GM23338 (cell line): ENCODE results near the gene BTBD19.

Experiments used
- CREB1 ChIP-seq: fragments of 250-450 bp; sonication (Bioruptor Pico); IDR thresholded peaks from 2 replicates; pipeline ENCODE4 v1.5.0; 2020; ENCODE audit warnings: low read depth, mild to moderate bottlenecking, moderate library complexity
- CTCF ChIP-seq, 2 experiments: fragments of 200-600 bp in 1 of 2; sonication (generic) in 1 of 2; conservative IDR thresholded peaks; 2 replicates each; pipeline versions ENCODE4 v1.5.1 to v1.6.1; 2016 to 2017; ENCODE audit warnings: antibody characterized with exemption in 2 of 2, low read depth in 2 of 2, mild to moderate bottlenecking in 2 of 2, moderate library complexity in 1 of 2
- EZH2 ChIP-seq: fragments of 200-600 bp; sonication (generic); IDR thresholded peaks from one replicate; pipeline ENCODE4 v1.8.0; 2017; ENCODE audit warnings: antibody characterized with exemption, mild to moderate bottlenecking, low read depth; ENCODE audit not compliant: unreplicated experiment
- EZH2phosphoT487 ChIP-seq: fragments of 200-600 bp; sonication (generic); IDR thresholded peaks from one replicate; pipeline ENCODE4 v1.8.1; 2018; ENCODE audit warnings: antibody characterized with exemption; ENCODE audit not compliant: unreplicated experiment
- JUNB ChIP-seq: IDR thresholded peaks from one replicate; pipeline ENCODE4 v1.6.1; 2016; ENCODE audit warnings: antibody characterized with exemption; ENCODE audit not compliant: unreplicated experiment
- NANOG ChIP-seq: IDR thresholded peaks from 2 replicates; pipeline ENCODE4 v1.6.1; 2016; ENCODE audit warnings: antibody characterized with exemption, borderline replicate concordance
- POLR2AphosphoS5 ChIP-seq: IDR thresholded peaks from 2 replicates; pipeline ENCODE4 v1.6.1; 2016; ENCODE audit warnings: antibody characterized with exemption, low read depth
- STAT1 ChIP-seq: IDR thresholded peaks from one replicate; pipeline ENCODE4 v1.6.1; 2016; ENCODE audit warnings: antibody characterized with exemption; ENCODE audit not compliant: unreplicated experiment
- ZNF114 ChIP-seq: fragments of 250-450 bp; sonication (Bioruptor Pico); IDR thresholded peaks from 2 replicates; pipeline ENCODE4 v1.5.0; 2020; ENCODE audit warnings: mild to moderate bottlenecking, moderate library complexity
- ZNF331 ChIP-seq: fragments of 250-450 bp; sonication (Bioruptor Pico); IDR thresholded peaks from 2 replicates; pipeline ENCODE4 v1.5.0; 2020; ENCODE audit warnings: low read depth, mild to moderate bottlenecking, moderate library complexity
- ZNF462 ChIP-seq: fragments of 250-450 bp; sonication (Bioruptor Pico); IDR thresholded peaks from 2 replicates; pipeline ENCODE4 v1.5.0; 2020; ENCODE audit warnings: mild to moderate bottlenecking, moderate library complexity
- TF ChIP-seq, protein P1 (sequence below): IDR thresholded peaks from one replicate; pipeline ENCODE4 v1.6.1; 2018; ENCODE audit warnings: antibody characterized with exemption; ENCODE audit not compliant: unreplicated experiment
- TF ChIP-seq, protein P2 (sequence below): IDR thresholded peaks from 2 replicates; pipeline ENCODE4 v1.6.1; 2016; ENCODE audit warnings: antibody characterized with exemption

- TF ChIP-seq EZH2 (no peak), CTCF (conservative IDR thresholded peaks at IDR 0.05; ENCODE audit: low read depth in 2 of 2) (no peak), STAT1 (no peak), POLR2AphosphoS5 (no peak), EZH2phosphoT487 (no peak), NANOG (no peak), CREB1 (CRISPR knock-in tag) (no peak), JUNB (no peak), ZNF331 (CRISPR knock-in tag) (no peak), ZNF462 (no peak), ZNF114 (CRISPR knock-in tag) (no peak)
- TF ChIP-seq, protein P1, sequence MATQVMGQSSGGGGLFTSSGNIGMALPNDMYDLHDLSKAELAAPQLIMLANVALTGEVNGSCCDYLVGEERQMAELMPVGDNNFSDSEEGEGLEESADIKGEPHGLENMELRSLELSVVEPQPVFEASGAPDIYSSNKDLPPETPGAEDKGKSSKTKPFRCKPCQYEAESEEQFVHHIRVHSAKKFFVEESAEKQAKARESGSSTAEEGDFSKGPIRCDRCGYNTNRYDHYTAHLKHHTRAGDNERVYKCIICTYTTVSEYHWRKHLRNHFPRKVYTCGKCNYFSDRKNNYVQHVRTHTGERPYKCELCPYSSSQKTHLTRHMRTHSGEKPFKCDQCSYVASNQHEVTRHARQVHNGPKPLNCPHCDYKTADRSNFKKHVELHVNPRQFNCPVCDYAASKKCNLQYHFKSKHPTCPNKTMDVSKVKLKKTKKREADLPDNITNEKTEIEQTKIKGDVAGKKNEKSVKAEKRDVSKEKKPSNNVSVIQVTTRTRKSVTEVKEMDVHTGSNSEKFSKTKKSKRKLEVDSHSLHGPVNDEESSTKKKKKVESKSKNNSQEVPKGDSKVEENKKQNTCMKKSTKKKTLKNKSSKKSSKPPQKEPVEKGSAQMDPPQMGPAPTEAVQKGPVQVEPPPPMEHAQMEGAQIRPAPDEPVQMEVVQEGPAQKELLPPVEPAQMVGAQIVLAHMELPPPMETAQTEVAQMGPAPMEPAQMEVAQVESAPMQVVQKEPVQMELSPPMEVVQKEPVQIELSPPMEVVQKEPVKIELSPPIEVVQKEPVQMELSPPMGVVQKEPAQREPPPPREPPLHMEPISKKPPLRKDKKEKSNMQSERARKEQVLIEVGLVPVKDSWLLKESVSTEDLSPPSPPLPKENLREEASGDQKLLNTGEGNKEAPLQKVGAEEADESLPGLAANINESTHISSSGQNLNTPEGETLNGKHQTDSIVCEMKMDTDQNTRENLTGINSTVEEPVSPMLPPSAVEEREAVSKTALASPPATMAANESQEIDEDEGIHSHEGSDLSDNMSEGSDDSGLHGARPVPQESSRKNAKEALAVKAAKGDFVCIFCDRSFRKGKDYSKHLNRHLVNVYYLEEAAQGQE = no peak
- TF ChIP-seq, protein P2, sequence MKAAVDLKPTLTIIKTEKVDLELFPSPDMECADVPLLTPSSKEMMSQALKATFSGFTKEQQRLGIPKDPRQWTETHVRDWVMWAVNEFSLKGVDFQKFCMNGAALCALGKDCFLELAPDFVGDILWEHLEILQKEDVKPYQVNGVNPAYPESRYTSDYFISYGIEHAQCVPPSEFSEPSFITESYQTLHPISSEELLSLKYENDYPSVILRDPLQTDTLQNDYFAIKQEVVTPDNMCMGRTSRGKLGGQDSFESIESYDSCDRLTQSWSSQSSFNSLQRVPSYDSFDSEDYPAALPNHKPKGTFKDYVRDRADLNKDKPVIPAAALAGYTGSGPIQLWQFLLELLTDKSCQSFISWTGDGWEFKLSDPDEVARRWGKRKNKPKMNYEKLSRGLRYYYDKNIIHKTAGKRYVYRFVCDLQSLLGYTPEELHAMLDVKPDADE = no peak
These were observed 52.0 kb downstream of the BTBD19 start for GRCh38 chr1:44860331-44860730.
